Activated T-cell treated with anti-CD3 and anti-CD28 coated beads for 48 hours (primary cell): ENCODE measurements around the gene TMEM236.

ENCODE experiments used
- DNase-seq: peaks from one replicate; pipeline ENCODE4 v3.0.0-alpha.2; 2020; ENCODE audit warnings: low read depth

Gene TMEM236

GRCh38 chr10:17831341-17831740 lies 79.3 kb downstream of the TMEM236 start:
- DNase-seq, result no peak

DNA sequence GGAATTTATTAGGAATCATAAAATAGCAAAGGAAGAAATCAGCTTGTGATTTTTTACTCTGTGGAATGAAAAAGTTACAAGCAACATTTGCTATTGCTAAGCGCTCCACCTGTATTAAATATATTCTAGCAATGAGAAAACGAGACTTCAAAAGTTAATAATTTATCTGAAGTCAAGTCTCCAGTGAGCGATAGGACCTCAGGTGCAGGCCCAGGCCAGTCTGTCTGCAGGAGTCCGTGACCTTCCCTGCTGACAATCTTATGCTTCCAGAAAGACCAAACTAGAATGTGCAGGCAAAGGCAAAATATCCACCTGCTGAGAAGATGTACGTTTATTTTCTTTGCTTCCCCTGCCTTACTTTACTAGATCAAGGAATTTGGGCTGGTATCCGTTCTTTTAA lies 79.9 kb downstream of the TMEM236 start:
- no peak for DNase-seq

- no peak for DNase-seq
These were observed 81.7 kb downstream of the TMEM236 start for GRCh38 chr10:17833656-17834055.

DNA sequence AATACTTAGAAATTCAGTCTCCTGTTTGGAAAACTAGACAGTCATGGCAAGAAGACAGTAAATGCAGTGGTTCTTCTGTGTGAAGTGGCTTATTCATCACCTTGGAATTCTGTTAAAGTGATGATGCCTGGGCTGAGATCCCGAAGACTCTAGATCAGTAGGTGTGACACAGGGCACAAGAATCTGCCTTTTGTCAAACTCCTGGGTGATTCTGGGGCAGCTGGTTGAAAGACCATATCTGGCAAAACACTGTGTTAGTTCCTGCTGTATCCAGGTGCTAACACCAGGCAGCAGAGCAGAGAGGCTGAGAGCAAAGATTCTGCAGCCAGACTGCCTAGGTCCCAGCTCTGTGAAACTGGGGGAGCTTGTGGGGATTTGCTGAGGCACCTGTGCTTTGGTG lies 83.7 kb downstream of the TMEM236 start:
- no peak for DNase-seq

DNA sequence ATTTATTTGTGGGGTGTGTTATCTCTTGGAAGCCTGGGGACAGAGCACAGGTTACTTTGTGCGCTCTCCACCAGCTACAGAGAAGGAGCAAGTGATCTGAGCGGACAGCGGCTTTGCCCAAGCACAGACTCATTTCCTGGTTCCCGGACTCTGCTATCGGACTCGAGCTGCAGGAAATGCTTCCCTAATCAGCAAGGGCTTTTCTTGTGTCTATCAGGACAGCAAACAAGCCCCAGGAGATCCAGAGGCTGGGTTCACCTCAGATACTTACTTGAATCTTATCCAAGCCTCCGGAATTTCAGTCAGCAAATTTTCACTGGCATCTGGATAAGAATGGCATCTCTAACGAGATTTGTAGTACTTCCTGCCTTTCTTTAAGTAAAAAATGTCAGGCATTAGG lies 84.9 kb downstream of the TMEM236 start:
- no peak for DNase-seq

- DNase-seq, result no peak
These were observed 86.2 kb downstream of the TMEM236 start for GRCh38 chr10:17838080-17838648.

DNA sequence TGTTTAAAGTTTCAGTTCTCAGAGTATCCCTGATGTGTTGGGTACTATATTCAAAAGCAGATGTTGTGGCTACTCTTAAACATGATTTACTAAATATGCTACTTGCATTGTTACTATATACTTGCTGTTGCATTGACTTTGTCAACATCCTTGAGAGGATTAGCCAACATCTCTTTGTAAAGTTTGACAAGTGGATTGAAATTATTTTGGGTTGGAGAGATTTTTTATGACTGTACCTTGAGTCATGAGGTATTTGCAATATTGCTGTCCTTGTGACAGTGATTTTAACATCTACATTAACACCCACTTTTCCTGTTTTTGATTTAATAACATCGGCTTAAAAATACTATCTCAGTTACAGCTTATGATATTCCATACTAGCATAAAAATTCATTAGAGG lies 89.0 kb downstream of the TMEM236 start:
- DNase-seq, result no peak

DNA sequence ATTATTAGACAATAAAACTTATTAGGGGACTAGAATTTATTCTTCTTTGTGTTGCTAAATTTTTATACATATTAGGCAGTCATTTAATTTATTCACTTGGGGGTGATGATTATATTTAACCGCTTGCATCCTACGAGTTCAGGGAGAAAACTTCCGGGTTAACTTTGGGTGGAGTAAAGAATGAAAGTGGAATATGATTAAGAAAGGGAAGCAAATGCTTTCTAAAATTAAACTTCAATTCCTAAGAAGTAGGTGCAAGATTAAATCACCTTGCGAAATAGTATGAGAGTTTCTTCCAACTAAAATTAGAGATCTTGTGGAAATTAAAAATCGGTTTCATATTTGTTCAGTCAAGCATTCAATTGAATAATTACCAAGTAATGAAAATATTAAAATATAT lies 90.6 kb downstream of the TMEM236 start:
- DNase-seq, result no peak

DNA sequence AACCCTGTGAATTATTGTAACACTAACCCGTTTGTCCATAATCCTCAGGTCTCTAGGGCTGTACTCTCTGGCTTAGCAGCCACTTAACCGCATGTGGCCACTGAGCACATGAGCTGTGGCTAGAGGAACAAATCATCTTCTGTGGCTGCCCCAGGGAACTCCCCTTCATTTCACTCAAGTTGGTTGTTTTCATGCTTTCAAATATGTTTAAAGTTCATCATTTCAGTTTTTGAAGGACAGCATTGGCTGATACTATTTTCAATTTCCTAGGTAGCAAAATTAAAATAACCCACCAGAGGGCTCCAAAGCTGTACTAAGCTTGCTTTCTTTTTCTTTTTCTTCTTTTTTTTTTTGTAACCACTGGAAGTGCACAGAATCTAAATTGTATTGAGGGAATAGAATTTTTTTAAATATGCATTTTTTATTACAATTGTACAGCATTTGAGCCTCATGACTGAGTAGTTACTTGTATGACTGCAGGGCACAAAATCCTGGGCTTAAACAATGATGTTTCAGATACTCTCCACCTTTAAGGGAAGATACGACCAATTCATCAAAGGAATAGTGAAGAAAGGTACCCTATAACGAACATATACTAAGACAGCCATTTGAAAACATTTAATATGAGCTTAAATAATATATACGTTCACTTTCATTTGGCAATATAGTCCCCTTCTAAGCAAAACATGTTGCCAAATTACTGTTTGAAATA lies 95.7 kb downstream of the TMEM236 start:
- DNase-seq, result no peak

- no peak for DNase-seq
These were observed 96.6 kb downstream of the TMEM236 start for GRCh38 chr10:17848646-17849045.
